Measurements from ENCODE around the gene SYNGR2.

DNA sequence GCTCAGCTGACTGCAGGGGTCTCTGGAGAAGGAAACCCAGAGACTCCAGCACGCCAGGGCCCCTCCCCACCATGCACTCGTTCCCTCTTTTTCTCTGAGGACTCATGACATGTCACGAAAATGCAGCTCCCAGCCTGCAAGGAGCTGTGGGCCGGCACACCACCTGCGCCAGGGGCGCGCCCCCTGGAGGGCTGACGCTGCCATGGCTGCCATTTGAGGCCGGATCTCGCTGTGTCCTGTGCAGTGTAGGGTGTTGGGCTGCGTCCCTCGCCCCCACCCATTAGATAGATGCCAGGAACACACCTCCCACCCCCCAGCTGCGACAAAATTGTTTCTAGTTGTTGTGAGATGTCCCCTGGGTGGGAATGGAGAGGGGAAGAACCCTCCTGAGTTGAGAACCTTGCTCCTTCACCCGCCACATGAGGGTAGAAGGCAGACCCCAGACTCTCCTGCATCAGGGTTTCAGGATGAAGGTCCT is 8.2 kb downstream of the SYNGR2 start:
- TF ChIP-seq ZNF777 (tag by site-specific recombination; IDR thresholded peaks at IDR 0.05; ENCODE audit: borderline replicate concordance) (no peak), ZSCAN30 (tag by site-specific recombination; IDR thresholded peaks at IDR 0.05) (no peak), ZNF561 (tag by site-specific recombination; IDR thresholded peaks at IDR 0.05; ENCODE audit: borderline replicate concordance) (no peak)
- TF ChIP-seq, protein P1, sequence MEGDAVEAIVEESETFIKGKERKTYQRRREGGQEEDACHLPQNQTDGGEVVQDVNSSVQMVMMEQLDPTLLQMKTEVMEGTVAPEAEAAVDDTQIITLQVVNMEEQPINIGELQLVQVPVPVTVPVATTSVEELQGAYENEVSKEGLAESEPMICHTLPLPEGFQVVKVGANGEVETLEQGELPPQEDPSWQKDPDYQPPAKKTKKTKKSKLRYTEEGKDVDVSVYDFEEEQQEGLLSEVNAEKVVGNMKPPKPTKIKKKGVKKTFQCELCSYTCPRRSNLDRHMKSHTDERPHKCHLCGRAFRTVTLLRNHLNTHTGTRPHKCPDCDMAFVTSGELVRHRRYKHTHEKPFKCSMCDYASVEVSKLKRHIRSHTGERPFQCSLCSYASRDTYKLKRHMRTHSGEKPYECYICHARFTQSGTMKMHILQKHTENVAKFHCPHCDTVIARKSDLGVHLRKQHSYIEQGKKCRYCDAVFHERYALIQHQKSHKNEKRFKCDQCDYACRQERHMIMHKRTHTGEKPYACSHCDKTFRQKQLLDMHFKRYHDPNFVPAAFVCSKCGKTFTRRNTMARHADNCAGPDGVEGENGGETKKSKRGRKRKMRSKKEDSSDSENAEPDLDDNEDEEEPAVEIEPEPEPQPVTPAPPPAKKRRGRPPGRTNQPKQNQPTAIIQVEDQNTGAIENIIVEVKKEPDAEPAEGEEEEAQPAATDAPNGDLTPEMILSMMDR (tag by site-specific recombination; IDR thresholded peaks at IDR 0.05): peak; percentile 90
- TF ChIP-seq, protein P2, sequence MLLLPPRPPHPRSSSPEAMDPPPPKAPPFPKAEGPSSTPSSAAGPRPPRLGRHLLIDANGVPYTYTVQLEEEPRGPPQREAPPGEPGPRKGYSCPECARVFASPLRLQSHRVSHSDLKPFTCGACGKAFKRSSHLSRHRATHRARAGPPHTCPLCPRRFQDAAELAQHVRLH (tag by site-specific recombination; IDR thresholded peaks at IDR 0.05): no peak

All from HEK293 (cell line).